ENCODE measurements around the gene ABLIM2. TPM values are rescaled to one million over a fixed set of nuclear protein-coding genes. Genes with fewer than 3 reads are reported as not detected.

ABLIM2 gene
- total RNA-seq, 1 experiment from 2014 or later, result 2.7 TPM

- no peak for DNase-seq (ENCODE audit: low spot score)
- POLR2A ChIA-PET (ENCODE audit: low non-redundant PET), result no interaction called here
- intact Hi-C loops (cut with micrococcal nuclease; ENCODE audit: unreplicated experiment), result no loop called here
- Histone ChIP-seq H3K9me3 (ENCODE audit: low read depth, low read length, poor library complexity, severe bottlenecking) (no peaks in the 10 kb centered on the region), H3K27ac (ENCODE audit: low read depth, low read length, poor library complexity, severe bottlenecking) (no peak overlapping the region), H3K27me3 (replicated peaks; ENCODE audit: insufficient read depth, low read depth, low read length, poor library complexity) (no peaks in the 10 kb centered on the region), H3K36me3 (ENCODE audit: insufficient read depth, low read length, poor library complexity, severe bottlenecking) (no peaks in the 10 kb centered on the region), H3K4me1 (ENCODE audit: insufficient read depth, low read length, poor library complexity, severe bottlenecking) (no peaks in the 10 kb centered on the region), H3K4me3 (ENCODE audit: low read depth, low read length, poor library complexity, severe bottlenecking) (no peak overlapping the region)
- no TSS peak for BruUV-seq (replicated peaks)
- TF ChIP-seq CTCF (conservative IDR thresholded peaks at IDR 0.05; ENCODE audit: low read depth, low read length), result no peak
- no peak for TF ChIP-seq EZH2 (IDR thresholded peaks at IDR 0.05; ENCODE audit: borderline replicate concordance, low read depth, low read length, poor library complexity, severe bottlenecking)
- CTCF ChIA-PET, result no interaction called here
Observed at GRCh38 chr4:8128100-8128856, 30.3 kb downstream of the ABLIM2 start.

- Histone ChIP-seq H3K9me3 (ENCODE audit: low read depth, low read length, poor library complexity, severe bottlenecking) (no peaks in the 10 kb centered on the region), H3K27ac (ENCODE audit: low read depth, low read length, poor library complexity, severe bottlenecking) (no peak overlapping the region), H3K36me3 (ENCODE audit: insufficient read depth, low read length, poor library complexity, severe bottlenecking) (no peaks in the 10 kb centered on the region), H3K27me3 (replicated peaks; ENCODE audit: insufficient read depth, low read depth, low read length, poor library complexity) (no peaks in the 10 kb centered on the region), H3K4me1 (ENCODE audit: insufficient read depth, low read length, poor library complexity, severe bottlenecking) (no peaks in the 10 kb centered on the region), H3K4me3 (ENCODE audit: low read depth, low read length, poor library complexity, severe bottlenecking) (no peak overlapping the region)
- POLR2A ChIA-PET (ENCODE audit: low non-redundant PET), result interaction anchor here (0.6 kb wide), 1 partner anchor 168 kb away, joined by 3 read pairs; no protein-coding TSS in a partner anchor
- DNase-seq (ENCODE audit: low spot score), result no peak
- TF ChIP-seq EZH2 (IDR thresholded peaks at IDR 0.05; ENCODE audit: borderline replicate concordance, low read depth, low read length, poor library complexity, severe bottlenecking), result no peak
- no peak for TF ChIP-seq CTCF (conservative IDR thresholded peaks at IDR 0.05; ENCODE audit: low read depth, low read length)
- no TSS peak for BruUV-seq (replicated peaks)
- CTCF ChIA-PET, result interaction anchor here (0.6 kb wide), 1 partner anchor 1056 kb away, joined by 3 read pairs; no protein-coding TSS in a partner anchor
- intact Hi-C loops (cut with micrococcal nuclease; ENCODE audit: unreplicated experiment), result no loop called here
Observed at GRCh38 chr4:8127051-8127826, 31.4 kb downstream of the ABLIM2 start.

- Histone ChIP-seq H3K9me3 (ENCODE audit: low read depth, low read length, poor library complexity, severe bottlenecking) (no peaks in the 10 kb centered on the region), H3K36me3 (ENCODE audit: insufficient read depth, low read length, poor library complexity, severe bottlenecking) (no peaks in the 10 kb centered on the region), H3K4me3 (ENCODE audit: low read depth, low read length, poor library complexity, severe bottlenecking) (no peak overlapping the region), H3K27ac (ENCODE audit: low read depth, low read length, poor library complexity, severe bottlenecking) (no peak overlapping the region), H3K27me3 (replicated peaks; ENCODE audit: insufficient read depth, low read depth, low read length, poor library complexity) (no peaks in the 10 kb centered on the region), H3K4me1 (ENCODE audit: insufficient read depth, low read length, poor library complexity, severe bottlenecking) (no peaks in the 10 kb centered on the region)
- POLR2A ChIA-PET (ENCODE audit: low non-redundant PET), result interaction anchor here (0.6 kb wide), 1 partner anchor 76 kb away, joined by 4 read pairs; no protein-coding TSS in a partner anchor
- no peak for TF ChIP-seq CTCF (conservative IDR thresholded peaks at IDR 0.05; ENCODE audit: low read depth, low read length)
- TF ChIP-seq EZH2 (IDR thresholded peaks at IDR 0.05; ENCODE audit: borderline replicate concordance, low read depth, low read length, poor library complexity, severe bottlenecking), result no peak
- no TSS peak for BruUV-seq (replicated peaks)
- intact Hi-C loops (cut with micrococcal nuclease; ENCODE audit: unreplicated experiment), result no loop called here
- CTCF ChIA-PET, result interaction anchor here (0.6 kb wide), 1 partner anchor 1056 kb away, joined by 3 read pairs; no protein-coding TSS in a partner anchor
- DNase-seq (ENCODE audit: low spot score), result no peak
Observed at GRCh38 chr4:8126523-8126922, 32.1 kb downstream of the ABLIM2 start.
